ENCODE data around the gene TBL1XR1. TPM values are rescaled to one million over a fixed set of nuclear protein-coding genes. Genes with fewer than 3 reads are reported as not detected.

The TBL1XR1 gene
- total RNA-seq, 1 donor from 2014 or later = 275 TPM

- no peaks in the 10 kb centered on the region for H3K36me3 ChIP-seq
- peaks cover 100% of the 10 kb centered on the region for H3K79me2 ChIP-seq (ENCODE audit: low read depth)
- H3K36me3 Mint-ChIP-seq = peaks cover 50% of the 10 kb centered on the region
- no peaks in the 10 kb centered on the region for H3K27me3 Mint-ChIP-seq (ENCODE audit: insufficient read depth, low read depth)
- peaks cover 24% of the 10 kb centered on the region for H3K4me1 ChIP-seq
- no peaks in the 10 kb centered on the region for H3K27me3 ChIP-seq
- H3K4me2 ChIP-seq = no peak overlapping the region
- H3K4me1 Mint-ChIP-seq = peaks cover 4% of the 10 kb centered on the region
- no peak overlapping the region for H3K27ac Mint-ChIP-seq
- peaks cover 44% of the 10 kb centered on the region for H3K9me3 Mint-ChIP-seq
- TF ChIP-seq EZH2phosphoT487 (IDR thresholded peaks at IDR 0.05) (no peak), CTCF (IDR thresholded peaks at IDR 0.05) (no peak), EZH2 (IDR thresholded peaks at IDR 0.05) (no peak)
- H3K4me3 ChIP-seq = no peak overlapping the region
- H3K9me3 ChIP-seq (ENCODE audit: low read depth) = no peaks in the 10 kb centered on the region
- no peak overlapping the region for H3K27ac ChIP-seq
- no peak overlapping the region for H3K4me3 Mint-ChIP-seq
- no peaks in the 10 kb centered on the region for H3F3A ChIP-seq (ENCODE audit: low read depth)
- DNase-seq (ENCODE audit: low spot score) = no peak
- H3K9ac ChIP-seq = no peak overlapping the region
- H2AFZ ChIP-seq (replicated peaks) = no peak overlapping the region
- H4K20me1 ChIP-seq (ENCODE audit: low read depth) = peaks cover 95% of the 10 kb centered on the region
Measured at GRCh38 chr3:177145954-177146353, 51.3 kb downstream of the TBL1XR1 start.

GRCh38 chr3:177145381-177145780 lies 51.9 kb downstream of the TBL1XR1 start:
- Mint-ChIP-seq H3K9me3 (peaks cover 48% of the 10 kb centered on the region), H3K27ac (no peak overlapping the region), H3K4me1 (peaks cover 4% of the 10 kb centered on the region), H3K4me3 (no peak overlapping the region), H3K27me3 (ENCODE audit: insufficient read depth, low read depth) (no peaks in the 10 kb centered on the region), H3K36me3 (peaks cover 50% of the 10 kb centered on the region)
- Histone ChIP-seq H3K27ac (peak overlapping the region; percentile 11), H3K27me3 (no peaks in the 10 kb centered on the region), H2AFZ (replicated peaks) (no peak overlapping the region), H3F3A (ENCODE audit: low read depth) (no peaks in the 10 kb centered on the region), H3K9ac (no peak overlapping the region), H3K4me1 (peaks cover 19% of the 10 kb centered on the region), H3K4me2 (no peak overlapping the region), H3K4me3 (no peak overlapping the region), H3K9me3 (ENCODE audit: low read depth) (no peaks in the 10 kb centered on the region), H3K36me3 (no peaks in the 10 kb centered on the region), H3K79me2 (ENCODE audit: low read depth) (peaks cover 100% of the 10 kb centered on the region), H4K20me1 (ENCODE audit: low read depth) (peaks cover 95% of the 10 kb centered on the region)
- DNase-seq (ENCODE audit: low spot score) = no peak
- no peak for TF ChIP-seq EZH2 (IDR thresholded peaks at IDR 0.05)
- TF ChIP-seq EZH2phosphoT487 (IDR thresholded peaks at IDR 0.05) = no peak
- no peak for TF ChIP-seq CTCF (IDR thresholded peaks at IDR 0.05)

- no peak overlapping the region for H2AFZ ChIP-seq (replicated peaks)
- Mint-ChIP-seq H3K27ac (no peak overlapping the region), H3K4me1 (peaks cover 1% of the 10 kb centered on the region), H3K4me3 (no peak overlapping the region), H3K9me3 (peaks cover 51% of the 10 kb centered on the region), H3K36me3 (peaks cover 50% of the 10 kb centered on the region), H3K27me3 (ENCODE audit: insufficient read depth, low read depth) (no peaks in the 10 kb centered on the region)
- H3K27me3 ChIP-seq = no peaks in the 10 kb centered on the region
- no peaks in the 10 kb centered on the region for H3K36me3 ChIP-seq
- no peak overlapping the region for H3K9ac ChIP-seq
- DNase-seq (ENCODE audit: low spot score) = no peak
- no peak for TF ChIP-seq EZH2 (IDR thresholded peaks at IDR 0.05)
- TF ChIP-seq EZH2phosphoT487 (IDR thresholded peaks at IDR 0.05) = no peak
- TF ChIP-seq CTCF (IDR thresholded peaks at IDR 0.05) = no peak
- no peak overlapping the region for H3K4me2 ChIP-seq
- peaks cover 95% of the 10 kb centered on the region for H4K20me1 ChIP-seq (ENCODE audit: low read depth)
- no peaks in the 10 kb centered on the region for H3K9me3 ChIP-seq (ENCODE audit: low read depth)
- H3K4me3 ChIP-seq = no peak overlapping the region
- H3F3A ChIP-seq (ENCODE audit: low read depth) = no peaks in the 10 kb centered on the region
- H3K27ac ChIP-seq = peak overlapping the region; percentile 41
- H3K79me2 ChIP-seq (ENCODE audit: low read depth) = peaks cover 100% of the 10 kb centered on the region
- peaks cover 15% of the 10 kb centered on the region for H3K4me1 ChIP-seq
Measured at GRCh38 chr3:177144922-177145321, 52.4 kb downstream of the TBL1XR1 start.

Measured in neural progenitor cell (in vitro differentiated cells).